ENCODE measurements around the gene KRTAP10-2.
A peak's percentile ranks its signal among the peaks of the same experiment; 100 is the strongest.
"Not testable (repeated sequence)": the region's sequence is repeated elsewhere in the genome, so short reads cannot be mapped to it uniquely, and the experiment has no call there.

The KRTAP10-2 gene, protein sequence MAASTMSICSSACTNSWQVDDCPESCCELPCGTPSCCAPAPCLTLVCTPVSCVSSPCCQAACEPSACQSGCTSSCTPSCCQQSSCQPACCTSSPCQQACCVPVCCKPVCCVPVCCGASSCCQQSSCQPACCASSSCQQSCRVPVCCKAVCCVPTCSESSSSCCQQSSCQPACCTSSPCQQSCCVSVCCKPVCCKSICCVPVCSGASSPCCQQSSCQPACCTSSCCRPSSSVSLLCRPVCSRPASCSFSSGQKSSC

DNA sequence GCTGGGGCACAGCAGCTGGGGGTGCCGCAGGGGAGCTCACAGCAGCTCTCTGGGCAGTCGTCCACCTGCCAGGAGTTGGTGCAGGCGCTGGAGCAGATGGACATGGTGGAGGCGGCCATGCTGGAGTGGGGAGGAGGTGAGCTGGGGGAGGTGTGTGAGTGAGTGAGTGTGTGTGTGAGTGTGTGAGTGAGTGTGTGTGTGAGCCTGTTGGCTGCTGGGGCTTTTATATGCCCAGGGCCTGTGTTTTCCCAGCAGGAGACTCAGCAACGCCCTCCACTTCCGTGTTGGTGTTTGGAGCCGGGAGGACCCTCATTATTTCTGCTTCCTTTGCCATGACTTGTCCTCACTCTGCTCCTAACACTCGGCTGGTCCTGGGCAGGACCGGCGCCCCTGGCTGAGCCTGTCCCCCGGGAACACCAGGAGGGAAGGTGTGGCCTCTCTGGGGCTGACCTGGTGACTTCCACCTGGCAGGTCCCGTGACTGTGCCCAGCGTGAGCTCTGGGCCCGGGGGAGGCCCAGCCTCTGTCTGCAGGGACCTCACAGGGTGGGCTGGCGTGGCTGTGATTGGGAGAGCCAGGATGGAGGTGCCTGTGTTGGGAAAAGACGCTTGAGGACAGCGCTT is at the start of gene KRTAP10-2:
Gene KRTAP10-2 (minus strand): TSS at position 166 of the 622 bp plus-strand sequence. CDS start 47 bp downstream, at position 119.
- DNase-seq (ENCODE audit: low spot score): peak; percentile 18

DNA sequence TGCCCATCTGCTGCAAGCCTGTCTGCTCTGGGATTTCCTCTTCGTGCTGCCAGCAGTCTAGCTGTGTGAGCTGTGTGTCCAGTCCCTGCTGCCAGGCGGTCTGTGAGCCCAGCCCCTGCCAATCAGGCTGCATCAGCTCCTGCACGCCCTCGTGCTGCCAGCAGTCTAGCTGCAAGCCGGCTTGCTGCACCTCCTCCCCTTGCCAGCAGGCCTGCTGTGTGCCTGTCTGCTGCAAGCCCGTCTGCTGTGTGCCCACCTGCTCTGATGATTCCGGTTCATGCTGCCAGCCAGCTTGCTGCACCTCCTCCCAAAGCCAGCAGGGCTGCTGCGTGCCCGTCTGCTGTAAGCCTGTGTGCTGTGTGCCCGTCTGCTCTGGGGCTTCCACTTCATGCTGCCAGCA is 49.8 kb upstream of the KRTAP10-2 start:
- not testable (repeated sequence) for DNase-seq (ENCODE audit: low spot score)

DNA sequence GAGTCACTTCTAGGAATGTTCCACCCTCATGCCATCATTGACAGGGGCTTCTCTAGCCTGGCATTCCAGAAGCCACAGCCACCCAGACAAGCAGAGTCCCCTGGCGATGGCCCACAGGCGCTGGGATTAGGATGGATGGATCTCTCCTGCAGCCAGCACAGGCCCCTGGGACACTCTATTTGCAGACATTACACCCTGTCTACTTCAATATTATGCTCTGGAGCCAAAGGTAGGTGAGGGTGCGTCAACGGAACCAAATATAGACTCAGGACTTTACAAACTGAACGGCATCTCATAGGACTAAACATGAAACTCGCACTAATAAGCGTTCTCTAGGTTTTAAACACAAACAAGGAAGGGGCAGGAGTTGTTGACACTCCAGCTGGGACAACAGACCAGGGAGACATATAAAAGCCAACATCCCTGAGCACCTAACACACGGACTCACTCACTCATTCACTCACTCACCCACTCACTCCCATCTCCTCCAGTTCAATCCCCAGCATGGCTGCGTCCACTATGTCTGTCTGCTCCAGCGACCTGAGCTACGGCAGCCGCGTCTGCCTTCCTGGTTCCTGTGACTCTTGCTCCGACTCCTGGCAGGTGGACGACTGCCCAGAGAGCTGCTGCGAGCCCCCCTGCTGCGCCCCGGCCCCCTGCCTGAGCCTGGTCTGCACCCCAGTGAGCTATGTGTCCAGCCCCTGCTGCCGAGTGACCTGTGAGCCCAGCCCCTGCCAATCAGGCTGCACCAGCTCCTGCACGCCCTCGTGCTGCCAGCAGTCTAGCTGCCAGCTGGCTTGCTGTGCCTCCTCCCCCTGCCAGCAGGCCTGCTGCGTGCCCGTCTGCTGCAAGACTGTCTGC is 49.0 kb upstream of the KRTAP10-2 start, which contains the start of gene KRTAP10-7:
Gene KRTAP10-7 (plus strand): TSS at position 480 of the 861 bp plus-strand sequence. CDS start 25 bp downstream, at position 505.
- DNase-seq (ENCODE audit: low spot score): not testable (repeated sequence)

GRCh38 chr21:44599264-44600029 is 48.1 kb upstream of the KRTAP10-2 start:
- no peak for DNase-seq (ENCODE audit: low spot score)

- no peak for DNase-seq (ENCODE audit: low spot score)
Observed at GRCh38 chr21:44598061-44598460, 46.8 kb upstream of the KRTAP10-2 start.

DNA sequence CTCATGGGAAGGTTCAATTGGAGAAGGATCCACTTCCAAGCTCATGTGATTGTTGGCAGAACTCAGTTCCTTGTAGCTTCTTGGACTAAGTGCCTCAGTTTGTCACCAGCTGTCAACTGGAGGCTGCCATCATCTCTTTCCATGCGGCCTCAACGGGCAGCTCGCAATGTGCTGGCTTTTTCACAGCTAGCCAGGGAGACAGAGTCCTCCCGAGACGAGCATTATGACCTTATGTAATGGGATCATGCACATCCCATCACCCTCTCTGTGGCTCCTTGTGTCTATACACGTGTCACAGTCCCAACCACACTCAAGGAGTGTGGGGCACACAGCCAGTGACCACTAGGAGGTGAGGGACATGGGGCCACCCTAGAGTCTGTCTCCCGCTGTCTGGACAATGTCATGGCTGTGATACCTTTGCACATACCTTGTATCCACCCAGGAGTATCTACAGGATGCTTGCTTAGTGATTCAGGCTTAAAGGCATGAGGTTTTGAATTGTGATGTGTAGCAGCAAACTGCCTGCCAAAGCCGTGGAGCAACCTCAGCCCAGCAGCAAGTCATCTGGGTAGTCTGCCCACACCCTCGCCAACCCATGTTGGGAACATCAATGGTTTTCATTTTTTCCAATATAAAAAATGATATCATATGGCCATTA is 44.9 kb upstream of the KRTAP10-2 start:
- DNase-seq (ENCODE audit: low spot score): no peak

GRCh38 chr21:44595524-44595923 is 44.2 kb upstream of the KRTAP10-2 start:
- DNase-seq (ENCODE audit: low spot score): no peak

DNA sequence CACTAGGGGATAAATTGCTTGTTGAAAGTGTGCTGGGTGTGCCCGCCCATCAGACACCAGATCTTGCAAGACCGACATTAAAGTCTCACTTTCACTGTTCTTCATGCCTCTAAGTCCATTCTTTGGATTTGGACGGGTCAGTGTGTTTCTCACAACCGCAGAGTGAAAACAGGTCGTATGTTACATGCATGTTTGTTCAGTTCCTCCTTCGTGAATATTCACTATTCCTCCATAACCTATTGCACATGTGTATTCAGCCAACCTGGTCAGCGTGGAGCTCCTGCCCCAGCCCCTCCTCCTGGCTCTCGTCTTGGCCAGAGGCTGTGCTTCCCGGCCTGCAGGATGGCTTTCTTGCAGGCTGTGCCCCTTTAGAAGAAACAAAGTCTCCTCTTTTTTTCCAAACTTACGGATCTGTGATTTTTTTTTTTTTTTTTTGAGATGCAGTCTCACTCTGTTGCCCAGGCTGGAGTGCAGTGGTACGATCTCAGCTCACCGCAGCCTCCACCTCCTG is 43.2 kb upstream of the KRTAP10-2 start:
- DNase-seq (ENCODE audit: low spot score): no peak

DNA sequence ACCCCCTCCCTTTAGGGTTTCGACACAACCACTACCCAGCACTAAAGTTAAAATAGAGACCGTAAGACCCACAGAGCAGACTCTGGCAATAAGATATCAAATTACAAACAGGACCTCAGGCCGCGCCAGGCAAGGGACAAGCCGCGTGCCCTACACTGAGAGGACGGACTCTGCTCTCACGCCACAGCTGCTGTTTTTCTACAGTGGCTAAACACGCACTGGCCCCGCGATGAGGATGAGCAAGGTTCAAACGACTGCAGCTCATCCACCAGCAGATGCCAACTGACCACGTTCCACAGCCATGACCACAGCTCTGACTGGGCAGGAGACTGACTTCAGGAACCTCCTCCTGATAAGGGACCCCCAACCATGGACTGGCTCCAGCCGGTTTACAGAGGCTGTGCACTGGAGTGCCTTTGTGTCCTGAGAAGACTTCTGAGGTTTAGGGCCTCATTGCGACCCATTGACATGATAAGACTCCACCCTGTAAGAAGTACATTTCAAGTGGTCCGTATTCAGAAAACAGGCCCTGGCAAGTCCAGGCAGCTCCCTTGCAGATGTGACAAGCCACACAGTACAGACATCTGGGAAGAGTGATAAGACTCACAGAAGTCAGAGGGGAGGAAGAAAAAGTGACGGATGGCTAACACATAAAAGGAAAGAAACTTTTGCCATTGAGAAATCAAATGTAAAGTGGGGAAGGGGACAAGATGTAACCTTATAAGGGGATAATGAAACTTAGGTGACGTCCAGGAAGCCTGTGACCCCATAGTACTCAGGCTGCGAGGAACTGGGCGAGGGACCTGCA is 42.5 kb upstream of the KRTAP10-2 start:
- DNase-seq (ENCODE audit: low spot score): no peak

- no peak for DNase-seq (ENCODE audit: low spot score)
Observed at GRCh38 chr21:44592446-44593311, 41.4 kb upstream of the KRTAP10-2 start, which contains the start of gene KRTAP10-6. TSS of gene KRTAP10-6 (minus strand) at chr21:44592505. CDS start at chr21:44592484, 21 bp downstream.

GRCh38 chr21:44591801-44592130 is 40.5 kb upstream of the KRTAP10-2 start:
- not testable (repeated sequence) for DNase-seq (ENCODE audit: low spot score)

DNA sequence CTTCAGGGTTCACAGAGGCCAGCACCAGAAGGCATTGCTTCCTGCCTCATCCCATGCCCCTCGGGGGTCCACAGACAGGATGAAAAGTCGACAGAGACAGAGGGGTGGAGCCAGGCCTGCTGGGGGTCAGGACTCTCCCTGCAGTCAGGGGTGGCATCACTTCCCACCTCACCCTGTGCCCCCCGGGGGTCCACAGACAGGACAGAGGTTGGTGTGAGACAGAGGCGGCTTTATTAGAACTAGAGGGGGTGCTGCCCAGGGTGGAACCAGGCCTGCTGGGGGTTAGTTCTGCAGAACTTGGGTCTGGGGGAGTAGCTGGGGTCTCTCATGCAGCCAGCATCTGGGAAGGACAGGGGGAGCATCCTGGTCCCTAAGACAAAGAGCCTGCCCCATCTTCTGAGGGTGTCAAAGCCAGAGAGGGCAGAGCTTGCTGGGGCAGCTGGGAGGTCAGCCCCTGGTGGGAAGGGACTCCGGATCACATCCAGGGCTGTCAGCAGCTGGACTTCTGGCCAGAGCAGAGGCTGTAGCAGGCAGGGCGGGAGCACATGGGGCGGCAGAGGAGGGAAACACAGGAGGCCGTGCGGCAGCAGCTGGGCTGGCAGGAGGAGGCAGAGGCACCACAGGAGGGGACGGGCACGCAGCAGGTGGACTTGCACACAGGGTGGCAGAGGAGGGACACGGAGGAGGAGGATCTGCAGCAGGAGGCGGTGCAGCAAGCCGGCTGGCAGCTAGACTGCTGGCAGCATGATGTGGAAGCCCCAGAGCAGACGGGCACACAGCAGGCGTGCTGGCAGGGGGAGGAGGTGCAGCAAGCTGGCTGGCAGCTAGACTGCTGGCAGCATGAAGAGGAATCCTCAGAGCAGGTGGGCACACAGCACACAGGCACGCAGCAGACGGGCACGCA is 39.8 kb upstream of the KRTAP10-2 start:
- not testable (repeated sequence) for DNase-seq (ENCODE audit: low spot score)

- DNase-seq (ENCODE audit: low spot score): no peak
Observed at GRCh38 chr21:44590311-44590721, 39.0 kb upstream of the KRTAP10-2 start.

- no peak for DNase-seq (ENCODE audit: low spot score)
Observed at GRCh38 chr21:44589586-44590305, 38.4 kb upstream of the KRTAP10-2 start.

GRCh38 chr21:44589094-44589493 is 37.8 kb upstream of the KRTAP10-2 start:
- no peak for DNase-seq (ENCODE audit: low spot score)

DNA sequence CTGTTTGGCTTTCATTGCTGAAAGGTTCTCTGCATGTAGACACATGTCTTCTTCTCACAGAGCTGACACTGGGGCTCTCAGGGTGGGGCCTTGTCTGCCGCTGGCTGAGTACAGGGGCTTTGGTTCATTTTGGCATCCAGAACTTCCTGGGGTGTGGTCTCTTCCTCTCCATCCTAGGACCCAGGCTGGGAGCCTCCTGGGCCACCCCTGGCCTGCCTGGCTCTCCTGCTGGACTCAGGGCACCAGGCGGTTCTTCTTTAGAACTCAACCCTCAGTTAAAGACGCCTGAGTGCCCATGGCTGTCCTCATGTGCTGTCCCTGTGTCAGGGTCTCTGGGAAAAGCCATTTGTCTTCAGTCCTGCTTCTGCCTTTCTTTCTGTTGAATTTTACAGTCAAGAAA is 34.6 kb upstream of the KRTAP10-2 start:
- no peak for DNase-seq (ENCODE audit: low spot score)

DNA sequence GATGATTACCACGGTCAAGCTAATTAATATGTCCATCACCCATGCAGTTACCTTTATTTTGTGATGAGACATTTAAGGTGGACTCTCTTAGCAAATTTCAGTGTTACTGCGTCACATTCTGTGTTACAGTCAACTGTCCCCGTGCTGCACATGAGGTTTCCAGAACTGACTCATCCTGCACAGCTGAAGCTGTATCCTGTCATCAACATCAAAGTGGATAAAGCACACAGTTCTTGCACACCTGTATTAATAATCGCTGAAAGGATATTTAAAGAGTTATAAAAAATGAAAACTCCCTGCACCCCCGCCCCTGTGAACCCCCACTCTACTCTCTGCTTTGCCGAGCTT is 32.5 kb upstream of the KRTAP10-2 start:
- no peak for DNase-seq (ENCODE audit: low spot score)
